PC-9 (cell line): ENCODE results near the gene KRT27. TPM values are rescaled to one million over a fixed set of nuclear protein-coding genes. Genes with fewer than 3 reads are reported as not detected.
A peak's percentile ranks its signal among the peaks of the same experiment; 100 is the strongest.

Experiments used
- BruUV-seq: library from RNA; stranded (reverse); fragments of 400-500 nt; replicated peaks from 2 replicates; lab custom pipeline; 2021; lab: Mats Ljungman, UMichigan
- CTCF ChIA-PET: fragments of 300-600 bp; sonication (Branson Sonifier 250); formaldehyde crosslinking; loops from one replicate; lab custom pipeline; 2022; ENCODE audit warnings: antibody characterized with exemption; lab: Charles Lee
- POLR2A ChIA-PET: fragments of 300-600 bp; sonication (Branson Sonifier 250); formaldehyde crosslinking; loops from one replicate; lab custom pipeline; 2022; ENCODE audit warnings: antibody characterized with exemption; ENCODE audit not compliant: unreplicated experiment; lab: Charles Lee
- DNase-seq, 2 experiments: peaks; one replicate each; pipeline versions ENCODE4 v3.0.0 to v3.0.0-alpha.2; 2015 to 2022; ENCODE audit warnings: mixed read lengths in 1 of 2
- H2AFZ ChIP-seq: fragments of 200-600 bp; sonication (generic); 2 replicates; pipeline ENCODE4 v1.8.1; 2017; ENCODE audit warnings: antibody characterized with exemption
- H3F3A ChIP-seq: fragments of 200-600 bp; sonication (generic); 2 replicates; pipeline ENCODE4 v1.8.1; 2017; ENCODE audit warnings: antibody characterized with exemption, mild to moderate bottlenecking, low read depth; ENCODE audit not compliant: insufficient read depth
- H3K27ac ChIP-seq: fragments of 200-600 bp; sonication (generic); 2 replicates; pipeline ENCODE4 v1.6.1; 2016; ENCODE audit warnings: mixed run types
- H3K27me3 ChIP-seq: fragments of 200-600 bp; sonication (generic); 2 replicates; pipeline ENCODE4 v1.6.1; 2016; ENCODE audit warnings: low read depth, mixed run types; ENCODE audit not compliant: insufficient read depth
- H3K36me3 ChIP-seq: fragments of 200-600 bp; sonication (generic); 2 replicates; pipeline ENCODE4 v1.6.1; 2016; ENCODE audit warnings: low read depth, mixed run types
- H3K4me1 ChIP-seq: fragments of 200-600 bp; sonication (generic); replicated peaks from 2 replicates; pipeline ENCODE4 v1.6.1; 2016; ENCODE audit warnings: mixed run types; ENCODE audit not compliant: insufficient read depth
- H3K4me2 ChIP-seq: fragments of 200-600 bp; sonication (generic); 2 replicates; pipeline ENCODE4 v1.6.1; 2017; ENCODE audit warnings: mixed run types
- H3K4me3 ChIP-seq: fragments of 200-600 bp; sonication (generic); 2 replicates; pipeline ENCODE4 v1.6.1; 2016; ENCODE audit warnings: mixed run types
- H3K79me2 ChIP-seq: fragments of 200-600 bp; sonication (generic); 2 replicates; pipeline ENCODE4 v1.6.1; 2017; ENCODE audit warnings: low read depth, mixed run types
- H3K9me2 ChIP-seq: fragments of 200-600 bp; sonication (generic); 2 replicates; pipeline ENCODE4 v1.8.1; 2017; ENCODE audit warnings: mild to moderate bottlenecking; ENCODE audit not compliant: insufficient read depth
- H3K9me3 ChIP-seq: fragments of 200-600 bp; sonication (generic); 2 replicates; pipeline ENCODE4 v1.8.1; 2016; ENCODE audit warnings: low read depth; ENCODE audit not compliant: insufficient read depth
- H4K20me1 ChIP-seq: fragments of 200-600 bp; sonication (generic); 2 replicates; pipeline ENCODE4 v1.8.1; 2017; ENCODE audit not compliant: insufficient read depth
- EZH2 ChIP-seq: fragments of 200-600 bp; sonication (generic); IDR thresholded peaks from 2 replicates; pipeline ENCODE4 v1.8.0; 2017; ENCODE audit warnings: antibody characterized with exemption, low read depth
- intact Hi-C: fragments of 100-400 bp; cut with micrococcal nuclease; formaldehyde crosslinking; loops from one replicate; pipeline ENCODE4 v1.10.0; 2022; ENCODE audit not compliant: unreplicated experiment
- total RNA-seq: library from RNA; stranded (reverse); gene quantifications from 2 replicates; pipeline ENCODE4 v1.2.3, GENCODE V29; 2021
- TF ChIP-seq, protein P1 (sequence below): fragments of 200-600 bp; sonication (generic); conservative IDR thresholded peaks from 2 replicates; pipeline ENCODE4 v1.6.1; 2017; ENCODE audit warnings: mixed run types, antibody characterized with exemption, mild to moderate bottlenecking, moderate library complexity

Gene KRT27
- total RNA-seq, 1 experiment from 2014 or later = not detected

DNA sequence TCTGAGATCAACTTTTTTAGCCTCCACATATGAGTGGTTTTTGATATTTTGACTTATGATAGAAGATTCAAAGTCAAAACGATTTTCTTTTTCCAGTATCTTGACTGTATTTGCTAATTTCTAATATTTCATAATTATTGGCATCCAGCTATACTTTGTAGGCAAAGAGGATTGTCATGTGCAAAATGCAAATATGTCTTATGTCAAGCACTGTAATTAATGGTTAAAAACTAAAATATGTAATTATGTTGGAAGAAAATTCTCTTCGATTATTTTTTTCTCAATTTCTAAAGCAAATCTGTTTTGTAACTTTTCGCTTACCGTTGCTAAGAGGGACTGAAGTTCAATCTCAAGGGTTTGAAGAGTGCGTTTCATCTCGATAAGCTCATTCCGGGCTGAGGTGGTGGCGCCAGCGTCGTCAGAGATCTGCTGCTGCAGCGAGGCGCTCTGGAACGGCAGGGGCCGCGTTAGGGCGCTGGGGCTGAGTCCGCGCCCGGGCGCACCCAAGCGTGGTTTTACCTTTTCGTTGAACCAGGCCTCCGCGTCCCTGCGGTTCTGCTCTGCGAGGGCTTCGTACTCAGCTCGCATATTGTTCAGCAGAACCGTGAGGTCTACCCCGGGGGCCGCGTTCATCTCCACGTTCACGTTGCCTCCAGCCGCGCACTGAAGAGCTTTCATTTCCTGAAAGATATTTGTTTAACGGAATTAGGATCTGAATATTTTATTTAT is 3.0 kb downstream of the KRT27 start:
- peak in 1 of 2 experiments; percentile 25 for DNase-seq
- H3K4me3 ChIP-seq = peak overlapping the region; percentile 41
- peak overlapping the region; percentile 67 for H3K4me2 ChIP-seq
- H3F3A ChIP-seq = no peaks in the 10 kb centered on the region
- intact Hi-C loops = loop anchor here (5.0 kb wide), 1 partner anchor 142 kb away; no protein-coding TSS in a partner anchor
- no peaks in the 10 kb centered on the region for H3K4me1 ChIP-seq
- POLR2A ChIA-PET = interaction anchor here (0.6 to 0.7 kb wide), 3 partner anchors 40 to 1779 kb away, joined by 3 to 6 read pairs (median 4); no protein-coding TSS in a partner anchor
- no peaks in the 10 kb centered on the region for H3K36me3 ChIP-seq
- CTCF ChIA-PET = no interaction called here
- no peaks in the 10 kb centered on the region for H3K9me3 ChIP-seq
- H2AFZ ChIP-seq = peak overlapping the region; percentile 66; the same call in 1 of the 2 replicates
- H3K27me3 ChIP-seq = no peaks in the 10 kb centered on the region
- no peaks in the 10 kb centered on the region for H4K20me1 ChIP-seq
- H3K27ac ChIP-seq = no peak overlapping the region
- BruUV-seq = no TSS peak
- TF ChIP-seq EZH2 = no peak
- TF ChIP-seq, protein P1, sequence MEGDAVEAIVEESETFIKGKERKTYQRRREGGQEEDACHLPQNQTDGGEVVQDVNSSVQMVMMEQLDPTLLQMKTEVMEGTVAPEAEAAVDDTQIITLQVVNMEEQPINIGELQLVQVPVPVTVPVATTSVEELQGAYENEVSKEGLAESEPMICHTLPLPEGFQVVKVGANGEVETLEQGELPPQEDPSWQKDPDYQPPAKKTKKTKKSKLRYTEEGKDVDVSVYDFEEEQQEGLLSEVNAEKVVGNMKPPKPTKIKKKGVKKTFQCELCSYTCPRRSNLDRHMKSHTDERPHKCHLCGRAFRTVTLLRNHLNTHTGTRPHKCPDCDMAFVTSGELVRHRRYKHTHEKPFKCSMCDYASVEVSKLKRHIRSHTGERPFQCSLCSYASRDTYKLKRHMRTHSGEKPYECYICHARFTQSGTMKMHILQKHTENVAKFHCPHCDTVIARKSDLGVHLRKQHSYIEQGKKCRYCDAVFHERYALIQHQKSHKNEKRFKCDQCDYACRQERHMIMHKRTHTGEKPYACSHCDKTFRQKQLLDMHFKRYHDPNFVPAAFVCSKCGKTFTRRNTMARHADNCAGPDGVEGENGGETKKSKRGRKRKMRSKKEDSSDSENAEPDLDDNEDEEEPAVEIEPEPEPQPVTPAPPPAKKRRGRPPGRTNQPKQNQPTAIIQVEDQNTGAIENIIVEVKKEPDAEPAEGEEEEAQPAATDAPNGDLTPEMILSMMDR = no peak
- no peaks in the 10 kb centered on the region for H3K9me2 ChIP-seq
- no peaks in the 10 kb centered on the region for H3K79me2 ChIP-seq

DNA sequence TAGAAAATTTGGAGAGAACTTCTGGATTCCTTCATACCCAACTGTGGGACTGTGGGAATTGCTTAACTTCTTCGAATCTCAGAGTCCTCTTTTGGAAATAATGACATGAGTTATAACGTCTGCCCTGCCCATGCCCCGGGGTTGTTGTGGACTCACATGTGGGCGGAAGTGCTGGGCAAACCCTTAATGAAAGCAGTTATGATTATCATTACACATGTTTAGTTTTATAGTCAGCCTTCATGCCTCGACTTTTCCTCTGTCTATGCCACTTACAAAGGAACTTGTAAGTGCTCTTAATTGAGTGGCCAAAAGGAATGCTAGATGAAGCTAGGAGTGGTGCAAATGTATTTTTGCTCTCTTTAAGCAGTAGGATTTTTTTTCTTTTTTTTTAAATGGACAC is 3.9 kb downstream of the KRT27 start:
- H3K4me1 ChIP-seq = no peaks in the 10 kb centered on the region
- DNase-seq = no peak
- no peak overlapping the region for H3K4me3 ChIP-seq
- ChIA-PET POLR2A (interaction anchor here (0.7 kb wide), 1 partner anchor 1778 kb away, joined by 6 read pairs; no protein-coding TSS in a partner anchor), CTCF (no interaction called here)
- TF ChIP-seq, protein P1 = no peak
- no peak for TF ChIP-seq EZH2
- no TSS peak for BruUV-seq
- H3F3A ChIP-seq = no peaks in the 10 kb centered on the region
- no peak overlapping the region for H3K4me2 ChIP-seq
- H3K36me3 ChIP-seq = no peaks in the 10 kb centered on the region
- intact Hi-C loops = loop anchor here (5.0 kb wide), 1 partner anchor 141 kb away; no protein-coding TSS in a partner anchor
- no peaks in the 10 kb centered on the region for H3K9me2 ChIP-seq
- no peaks in the 10 kb centered on the region for H3K27me3 ChIP-seq
- H3K79me2 ChIP-seq = no peaks in the 10 kb centered on the region
- no peaks in the 10 kb centered on the region for H3K9me3 ChIP-seq
- H3K27ac ChIP-seq = no peak overlapping the region
- H2AFZ ChIP-seq = no peak overlapping the region
- no peaks in the 10 kb centered on the region for H4K20me1 ChIP-seq

DNA sequence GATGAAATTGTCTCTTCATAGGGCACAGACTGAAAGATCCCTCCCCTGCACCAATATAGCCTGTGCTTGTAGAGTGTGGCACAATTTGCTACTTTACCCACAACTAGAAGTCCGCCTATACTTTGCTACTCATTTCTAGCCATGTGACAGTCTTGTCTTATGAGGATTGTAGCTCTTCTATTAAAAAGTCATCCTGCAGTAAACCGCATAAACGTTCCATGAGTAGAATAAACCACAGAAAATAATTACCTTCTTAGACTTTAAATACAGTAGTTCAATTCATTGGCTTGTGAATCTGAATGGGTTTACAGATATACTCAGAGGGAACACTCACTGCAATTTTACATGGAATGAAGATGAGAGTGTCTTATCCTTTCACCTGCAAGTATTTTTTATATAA is 4.4 kb downstream of the KRT27 start:
- H3K79me2 ChIP-seq = no peaks in the 10 kb centered on the region
- no TSS peak for BruUV-seq
- no peaks in the 10 kb centered on the region for H3K9me3 ChIP-seq
- no peaks in the 10 kb centered on the region for H4K20me1 ChIP-seq
- TF ChIP-seq, protein P1 = no peak
- TF ChIP-seq EZH2 = no peak
- H3K36me3 ChIP-seq = no peaks in the 10 kb centered on the region
- H3K4me1 ChIP-seq = no peaks in the 10 kb centered on the region
- CTCF ChIA-PET = no interaction called here
- no peak overlapping the region for H3K27ac ChIP-seq
- no peak overlapping the region for H2AFZ ChIP-seq
- DNase-seq = no peak
- H3F3A ChIP-seq = no peaks in the 10 kb centered on the region
- no peak overlapping the region for H3K4me3 ChIP-seq
- H3K27me3 ChIP-seq = no peaks in the 10 kb centered on the region
- no peaks in the 10 kb centered on the region for H3K9me2 ChIP-seq
- no peak overlapping the region for H3K4me2 ChIP-seq
- intact Hi-C loops = loop anchor here (5.0 kb wide), 1 partner anchor 141 kb away; no protein-coding TSS in a partner anchor
- POLR2A ChIA-PET = no interaction called here
